Tibial nerve (tissue), 4 donors: ENCODE results near the gene DNAJA2.

ENCODE experiments used
- EP300 ChIP-seq, 2 donors: sonication (generic); formaldehyde crosslinking; IDR thresholded peaks; one replicate each; pipeline ENCODE4 v1.6.1; 2017; ENCODE audit warnings: antibody characterized with exemption in 2 of 2, mild to moderate bottlenecking in 1 of 2
- POLR2A ChIP-seq, 2 donors: fragments of 450-650 bp; IDR thresholded peaks; one replicate each; pipeline ENCODE4 v1.6.1; 2017; ENCODE audit warnings: antibody characterized with exemption in 2 of 2, mild to moderate bottlenecking in 2 of 2, moderate library complexity in 2 of 2
- TF ChIP-seq, protein P1 (sequence below), 5 experiments: fragments of 200-600 bp in 3 of 5; fragments of 450-650 bp in 2 of 5; sonication (generic) in 3 of 5; IDR thresholded peaks; one replicate each; pipeline ENCODE4 v1.5.1; 2016 to 2019; ENCODE audit warnings: antibody characterized with exemption in 5 of 5, mild to moderate bottlenecking in 3 of 5, moderate library complexity in 2 of 5

- TF ChIP-seq, protein P1, sequence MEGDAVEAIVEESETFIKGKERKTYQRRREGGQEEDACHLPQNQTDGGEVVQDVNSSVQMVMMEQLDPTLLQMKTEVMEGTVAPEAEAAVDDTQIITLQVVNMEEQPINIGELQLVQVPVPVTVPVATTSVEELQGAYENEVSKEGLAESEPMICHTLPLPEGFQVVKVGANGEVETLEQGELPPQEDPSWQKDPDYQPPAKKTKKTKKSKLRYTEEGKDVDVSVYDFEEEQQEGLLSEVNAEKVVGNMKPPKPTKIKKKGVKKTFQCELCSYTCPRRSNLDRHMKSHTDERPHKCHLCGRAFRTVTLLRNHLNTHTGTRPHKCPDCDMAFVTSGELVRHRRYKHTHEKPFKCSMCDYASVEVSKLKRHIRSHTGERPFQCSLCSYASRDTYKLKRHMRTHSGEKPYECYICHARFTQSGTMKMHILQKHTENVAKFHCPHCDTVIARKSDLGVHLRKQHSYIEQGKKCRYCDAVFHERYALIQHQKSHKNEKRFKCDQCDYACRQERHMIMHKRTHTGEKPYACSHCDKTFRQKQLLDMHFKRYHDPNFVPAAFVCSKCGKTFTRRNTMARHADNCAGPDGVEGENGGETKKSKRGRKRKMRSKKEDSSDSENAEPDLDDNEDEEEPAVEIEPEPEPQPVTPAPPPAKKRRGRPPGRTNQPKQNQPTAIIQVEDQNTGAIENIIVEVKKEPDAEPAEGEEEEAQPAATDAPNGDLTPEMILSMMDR (IDR thresholded peaks at IDR 0.05), result no peak
- TF ChIP-seq EP300 (IDR thresholded peaks at IDR 0.05) (no peak), POLR2A (IDR thresholded peaks at IDR 0.05) (no peak)
Measured at GRCh38 chr16:46962629-46963028, 10.8 kb downstream of the DNAJA2 start.
